ENCODE data around the gene PRPF40B. TPM values are rescaled to one million over a fixed set of nuclear protein-coding genes. Genes with fewer than 3 reads are reported as not detected.

Gene PRPF40B
- total RNA-seq, 4 donors from 2014 or later = 15.6 to 22.2 (median 17.5) TPM

DNA sequence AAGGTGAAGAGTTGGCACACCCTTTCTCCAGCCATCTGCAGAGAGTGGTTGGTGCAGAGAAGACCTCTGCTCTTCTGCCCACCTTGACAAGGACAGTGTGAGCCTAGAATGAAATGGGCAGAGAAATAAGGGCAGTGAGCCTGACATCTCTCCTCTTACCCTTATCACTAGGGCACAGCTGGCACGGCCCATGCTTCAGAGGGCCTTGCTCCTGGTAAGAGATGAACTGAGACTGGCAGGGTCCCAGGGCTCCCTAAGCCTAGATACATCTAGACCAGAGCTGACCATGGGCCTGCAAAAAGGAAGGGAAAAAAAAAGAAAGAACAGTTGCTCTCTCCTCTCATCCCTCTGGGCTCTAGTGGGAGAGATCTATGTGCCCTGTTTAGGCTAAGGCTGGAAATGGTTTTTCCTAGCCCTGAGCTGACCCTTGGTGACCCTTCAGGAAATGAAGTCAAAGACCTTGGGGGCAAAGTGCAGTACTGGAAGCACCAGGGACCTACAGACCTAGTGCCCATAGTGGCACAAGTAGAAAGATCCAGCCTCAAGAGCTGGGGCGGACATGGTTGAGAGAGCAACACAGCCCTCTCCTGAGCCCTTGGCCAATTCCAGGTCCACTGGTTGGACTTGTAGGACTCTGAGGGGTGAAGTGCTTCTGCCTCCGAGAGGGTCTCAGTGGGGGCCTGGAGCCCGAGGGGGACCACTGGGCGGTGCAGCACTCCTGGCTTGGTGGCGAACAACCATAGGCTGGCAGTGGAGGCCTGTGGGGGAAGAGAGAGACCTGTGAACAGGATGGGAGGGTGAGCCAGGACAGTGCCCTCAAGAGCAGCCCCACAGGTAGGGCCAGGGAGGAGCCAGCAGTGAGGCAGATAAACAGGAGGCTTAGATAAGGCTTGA lies 22.0 kb downstream of the PRPF40B start:
- TF ChIP-seq, protein P1, sequence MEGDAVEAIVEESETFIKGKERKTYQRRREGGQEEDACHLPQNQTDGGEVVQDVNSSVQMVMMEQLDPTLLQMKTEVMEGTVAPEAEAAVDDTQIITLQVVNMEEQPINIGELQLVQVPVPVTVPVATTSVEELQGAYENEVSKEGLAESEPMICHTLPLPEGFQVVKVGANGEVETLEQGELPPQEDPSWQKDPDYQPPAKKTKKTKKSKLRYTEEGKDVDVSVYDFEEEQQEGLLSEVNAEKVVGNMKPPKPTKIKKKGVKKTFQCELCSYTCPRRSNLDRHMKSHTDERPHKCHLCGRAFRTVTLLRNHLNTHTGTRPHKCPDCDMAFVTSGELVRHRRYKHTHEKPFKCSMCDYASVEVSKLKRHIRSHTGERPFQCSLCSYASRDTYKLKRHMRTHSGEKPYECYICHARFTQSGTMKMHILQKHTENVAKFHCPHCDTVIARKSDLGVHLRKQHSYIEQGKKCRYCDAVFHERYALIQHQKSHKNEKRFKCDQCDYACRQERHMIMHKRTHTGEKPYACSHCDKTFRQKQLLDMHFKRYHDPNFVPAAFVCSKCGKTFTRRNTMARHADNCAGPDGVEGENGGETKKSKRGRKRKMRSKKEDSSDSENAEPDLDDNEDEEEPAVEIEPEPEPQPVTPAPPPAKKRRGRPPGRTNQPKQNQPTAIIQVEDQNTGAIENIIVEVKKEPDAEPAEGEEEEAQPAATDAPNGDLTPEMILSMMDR (IDR thresholded peaks at IDR 0.05) = no peak
- no peak for TF ChIP-seq POLR2A (IDR thresholded peaks at IDR 0.05)
- DNase-seq (ENCODE audit: low spot score in 2 of 2) = no peak
- H3K4me3 ChIP-seq (ENCODE audit: low read depth, poor library complexity, severe bottlenecking) = no peak overlapping the region
- intact Hi-C loops (cut with DNase I; ENCODE audit: low total_unique reads) = no loop called here
- 93 to 95% methylated on average over 6 of the region's 6 CpGs for WGBS, 2 donors

- 91 to 96% methylated on average over 7 of the region's 7 CpGs for WGBS, 2 donors
- no peak overlapping the region for H3K4me3 ChIP-seq (ENCODE audit: low read depth, poor library complexity, severe bottlenecking)
- intact Hi-C loops (cut with DNase I; ENCODE audit: low total_unique reads) = no loop called here
- TF ChIP-seq, protein P1 (IDR thresholded peaks at IDR 0.05) = no peak
- no peak for TF ChIP-seq POLR2A (IDR thresholded peaks at IDR 0.05)
- DNase-seq (ENCODE audit: low spot score in 2 of 2) = no peak
These were observed 23.0 kb downstream of the PRPF40B start for GRCh38 chr12:49646331-49646830.

DNA sequence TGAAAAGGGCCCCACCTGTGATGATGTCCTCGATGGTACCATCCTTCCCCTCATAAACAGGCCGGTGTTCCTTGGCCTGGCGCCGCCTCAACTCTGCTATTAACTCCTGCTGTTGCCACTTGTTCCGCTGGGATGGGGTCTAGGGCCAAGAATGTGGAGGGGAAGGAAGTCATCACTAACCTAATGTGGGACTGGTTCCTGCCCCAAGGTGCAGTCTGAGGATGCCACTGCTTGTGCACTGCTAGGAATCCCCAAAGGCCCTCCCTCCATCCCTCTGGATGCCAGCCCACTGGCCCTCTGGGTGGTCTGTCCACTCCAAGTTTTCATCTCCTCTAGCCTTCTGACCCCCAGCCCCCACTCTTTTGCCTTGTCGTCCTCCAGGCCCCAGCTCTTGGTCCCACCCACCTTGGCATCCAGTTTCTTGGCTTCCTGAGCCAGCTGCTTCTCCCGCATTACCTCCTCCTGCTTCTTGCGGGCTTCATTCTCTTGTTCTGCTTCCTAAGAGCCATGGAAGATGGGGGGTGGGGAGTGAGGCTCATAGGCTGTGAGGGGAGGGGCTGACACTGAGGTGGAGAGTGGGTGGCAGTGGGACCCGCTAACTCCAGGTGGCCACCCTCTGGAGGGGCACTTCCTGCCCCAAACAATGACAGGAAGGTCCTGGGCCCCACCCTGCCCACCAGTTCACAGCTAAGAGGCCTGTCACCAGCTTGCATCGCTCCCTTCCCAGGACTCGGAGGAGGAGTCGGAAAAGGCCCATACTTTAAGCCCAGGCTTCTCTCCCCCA lies 23.7 kb downstream of the PRPF40B start:
- TF ChIP-seq, protein P1 (IDR thresholded peaks at IDR 0.05) = no peak
- WGBS, 2 donors = 70 to 72% methylated on average over 12 of the region's 12 CpGs
- intact Hi-C loops (cut with DNase I; ENCODE audit: low total_unique reads) = no loop called here
- DNase-seq (ENCODE audit: low spot score in 2 of 2) = no peak
- no peak overlapping the region for H3K4me3 ChIP-seq (ENCODE audit: low read depth, poor library complexity, severe bottlenecking)

DNA sequence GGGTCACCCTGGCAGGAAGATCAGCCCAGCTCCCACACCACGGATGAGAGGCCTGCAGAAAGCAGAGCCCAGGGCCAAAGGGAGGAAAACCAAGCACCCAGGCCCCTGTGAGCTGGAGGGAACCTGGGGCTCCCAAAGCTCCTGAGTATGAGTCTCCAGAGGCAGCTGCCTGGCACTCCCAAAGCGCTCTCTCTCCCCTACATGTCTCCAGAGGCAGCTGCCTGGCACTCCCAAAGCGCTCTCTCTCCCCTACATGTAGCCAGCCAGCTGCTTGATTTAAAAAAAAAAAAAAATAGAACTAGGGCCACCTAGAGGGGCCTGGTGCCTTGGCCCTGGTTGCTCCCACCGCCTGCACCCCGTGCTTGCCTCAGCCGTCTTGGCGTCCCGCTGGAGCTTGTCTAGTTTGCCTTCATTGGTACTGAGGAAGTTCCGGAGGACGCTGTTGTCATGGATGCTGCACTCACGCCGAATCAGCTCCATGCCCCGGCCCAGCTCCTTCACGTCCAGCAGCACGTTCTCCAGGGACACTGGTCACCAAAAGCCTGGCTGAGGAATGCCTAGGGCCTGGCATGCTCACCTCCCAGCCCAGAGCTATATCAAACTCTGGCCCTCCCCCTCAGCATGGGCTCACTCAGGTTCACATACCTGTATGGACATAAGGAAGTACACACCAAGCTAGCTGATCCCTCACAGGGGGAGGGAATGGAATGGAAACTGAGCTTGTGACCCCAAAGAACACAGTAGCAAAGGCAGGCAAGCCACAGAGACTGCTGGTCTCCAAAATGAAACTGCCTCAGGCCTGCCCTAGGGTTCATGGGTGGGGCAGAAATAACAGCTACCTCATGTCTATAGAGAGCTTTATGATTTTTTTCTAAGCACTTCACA lies 24.7 kb downstream of the PRPF40B start:
- TF ChIP-seq POLR2A (IDR thresholded peaks at IDR 0.05) = no peak
- TF ChIP-seq, protein P1 (IDR thresholded peaks at IDR 0.05) = no peak
- WGBS, 2 donors = 67 to 77% methylated on average over 15 of the region's 15 CpGs
- H3K4me3 ChIP-seq (ENCODE audit: low read depth, poor library complexity, severe bottlenecking) = no peak overlapping the region
- no peak for DNase-seq (ENCODE audit: low spot score in 2 of 2)
- intact Hi-C loops (cut with DNase I; ENCODE audit: low total_unique reads) = no loop called here

DNA sequence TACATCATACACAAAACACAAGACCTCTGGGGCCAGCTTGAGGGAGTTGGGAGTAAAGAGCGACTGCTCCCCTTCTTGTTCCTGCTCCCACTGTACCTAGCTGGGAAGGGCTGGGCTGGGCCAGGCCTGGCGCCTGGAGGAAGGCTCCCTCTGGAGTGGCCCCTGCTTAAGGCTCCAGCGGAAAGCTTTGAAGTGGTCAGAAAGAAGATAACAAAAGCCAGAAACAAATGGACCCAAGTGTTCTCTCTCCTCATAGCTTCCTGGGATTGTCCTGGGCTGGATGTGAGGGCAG lies 25.3 kb downstream of the PRPF40B start:
- WGBS, 2 donors = 90 to 91% methylated on average over 3 of the region's 3 CpGs
- intact Hi-C loops (cut with DNase I; ENCODE audit: low total_unique reads) = no loop called here
- H3K4me3 ChIP-seq (ENCODE audit: low read depth, poor library complexity, severe bottlenecking) = no peak overlapping the region
- no peak for DNase-seq (ENCODE audit: low spot score in 2 of 2)
- TF ChIP-seq, protein P1 (IDR thresholded peaks at IDR 0.05) = no peak
- no peak for TF ChIP-seq POLR2A (IDR thresholded peaks at IDR 0.05)

Measured in lower leg skin (tissue), 4 donors.